ENCODE results near the gene EMILIN1.

EMILIN1 gene

DNA sequence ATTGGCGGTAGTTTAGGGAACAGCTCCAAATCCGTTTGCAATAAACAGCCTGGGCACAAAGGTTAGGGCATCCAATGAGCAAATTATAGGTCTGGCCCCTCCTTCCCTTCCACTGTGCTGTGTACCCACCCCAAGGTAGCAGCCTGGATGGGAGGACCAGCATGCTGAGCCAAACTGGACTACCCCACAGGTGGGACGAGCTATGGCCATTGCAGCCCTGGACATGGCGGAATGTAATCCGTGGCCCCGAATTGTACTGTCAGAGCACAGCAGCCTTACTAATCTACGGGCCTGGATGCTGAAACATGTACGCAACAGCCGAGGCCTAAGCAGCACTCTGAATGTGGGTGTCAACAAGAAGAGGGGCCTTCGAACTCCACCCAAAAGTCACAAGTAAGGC lies 20.2 kb upstream of the EMILIN1 start:
- no peak for ATAC-seq
- no peak for TF ChIP-seq ZC3H10 (CRISPR knock-in tag; IDR thresholded peaks at IDR 0.05)

- no peak for TF ChIP-seq ISL1 (CRISPR knock-in tag; IDR thresholded peaks at IDR 0.05)
- TF ChIP-seq, protein P1, sequence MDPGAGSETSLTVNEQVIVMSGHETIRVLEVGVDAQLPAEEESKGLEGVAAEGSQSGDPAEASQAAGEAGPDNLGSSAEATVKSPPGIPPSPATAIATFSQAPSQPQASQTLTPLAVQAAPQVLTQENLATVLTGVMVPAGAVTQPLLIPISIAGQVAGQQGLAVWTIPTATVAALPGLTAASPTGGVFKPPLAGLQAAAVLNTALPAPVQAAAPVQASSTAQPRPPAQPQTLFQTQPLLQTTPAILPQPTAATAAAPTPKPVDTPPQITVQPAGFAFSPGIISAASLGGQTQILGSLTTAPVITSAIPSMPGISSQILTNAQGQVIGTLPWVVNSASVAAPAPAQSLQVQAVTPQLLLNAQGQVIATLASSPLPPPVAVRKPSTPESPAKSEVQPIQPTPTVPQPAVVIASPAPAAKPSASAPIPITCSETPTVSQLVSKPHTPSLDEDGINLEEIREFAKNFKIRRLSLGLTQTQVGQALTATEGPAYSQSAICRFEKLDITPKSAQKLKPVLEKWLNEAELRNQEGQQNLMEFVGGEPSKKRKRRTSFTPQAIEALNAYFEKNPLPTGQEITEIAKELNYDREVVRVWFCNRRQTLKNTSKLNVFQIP (CRISPR knock-in tag; IDR thresholded peaks at IDR 0.05; ENCODE audit: borderline replicate concordance, low read depth), result no peak
- no peak for TF ChIP-seq ZC3H10 (CRISPR knock-in tag; IDR thresholded peaks at IDR 0.05)
- TF ChIP-seq, protein P2, sequence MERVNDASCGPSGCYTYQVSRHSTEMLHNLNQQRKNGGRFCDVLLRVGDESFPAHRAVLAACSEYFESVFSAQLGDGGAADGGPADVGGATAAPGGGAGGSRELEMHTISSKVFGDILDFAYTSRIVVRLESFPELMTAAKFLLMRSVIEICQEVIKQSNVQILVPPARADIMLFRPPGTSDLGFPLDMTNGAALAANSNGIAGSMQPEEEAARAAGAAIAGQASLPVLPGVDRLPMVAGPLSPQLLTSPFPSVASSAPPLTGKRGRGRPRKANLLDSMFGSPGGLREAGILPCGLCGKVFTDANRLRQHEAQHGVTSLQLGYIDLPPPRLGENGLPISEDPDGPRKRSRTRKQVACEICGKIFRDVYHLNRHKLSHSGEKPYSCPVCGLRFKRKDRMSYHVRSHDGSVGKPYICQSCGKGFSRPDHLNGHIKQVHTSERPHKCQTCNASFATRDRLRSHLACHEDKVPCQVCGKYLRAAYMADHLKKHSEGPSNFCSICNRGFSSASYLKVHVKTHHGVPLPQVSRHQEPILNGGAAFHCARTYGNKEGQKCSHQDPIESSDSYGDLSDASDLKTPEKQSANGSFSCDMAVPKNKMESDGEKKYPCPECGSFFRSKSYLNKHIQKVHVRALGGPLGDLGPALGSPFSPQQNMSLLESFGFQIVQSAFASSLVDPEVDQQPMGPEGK (CRISPR knock-in tag; IDR thresholded peaks at IDR 0.05; ENCODE audit: borderline replicate concordance), result no peak
- TF ChIP-seq TSHZ2 (CRISPR knock-in tag; IDR thresholded peaks at IDR 0.05), result no peak
- TF ChIP-seq CSRNP3 (CRISPR knock-in tag; IDR thresholded peaks at IDR 0.05), result no peak
- no peak for TF ChIP-seq TOX (CRISPR knock-in tag; IDR thresholded peaks at IDR 0.05; ENCODE audit: borderline replicate concordance)
- no peak; the same call in 1 of the 2 replicates for TF ChIP-seq GLIS3 (CRISPR knock-in tag; IDR thresholded peaks at IDR 0.05)
- no peak for TF ChIP-seq BACH2 (CRISPR knock-in tag; IDR thresholded peaks at IDR 0.05; ENCODE audit: borderline replicate concordance)
- TF ChIP-seq CSDC2 (CRISPR knock-in tag; IDR thresholded peaks at IDR 0.05), result no peak
- no peak for TF ChIP-seq SNAI2 (CRISPR knock-in tag; IDR thresholded peaks at IDR 0.05)
- TF ChIP-seq ZNF70 (CRISPR knock-in tag; IDR thresholded peaks at IDR 0.05), result no peak
- no peak for TF ChIP-seq ZNF8 (CRISPR knock-in tag; IDR thresholded peaks at IDR 0.05)
- no peak for TF ChIP-seq RARB (CRISPR knock-in tag; IDR thresholded peaks at IDR 0.05)
- TF ChIP-seq CREB5 (CRISPR knock-in tag; IDR thresholded peaks at IDR 0.05; ENCODE audit: low read depth), result no peak
- no peak for ATAC-seq
Measured at GRCh38 chr2:27059141-27059820, 19.1 kb upstream of the EMILIN1 start.

- TF ChIP-seq ISL1 (CRISPR knock-in tag; IDR thresholded peaks at IDR 0.05) (no peak), ZNF8 (CRISPR knock-in tag; IDR thresholded peaks at IDR 0.05) (no peak), OSR1 (CRISPR knock-in tag; IDR thresholded peaks at IDR 0.05) (no peak), CREB5 (CRISPR knock-in tag; IDR thresholded peaks at IDR 0.05; ENCODE audit: low read depth) (no peak), ZFP30 (CRISPR knock-in tag; IDR thresholded peaks at IDR 0.05) (no peak), ZNF70 (CRISPR knock-in tag; IDR thresholded peaks at IDR 0.05) (peak; percentile 74), CSRNP3 (CRISPR knock-in tag; IDR thresholded peaks at IDR 0.05) (no peak), SNAI2 (CRISPR knock-in tag; IDR thresholded peaks at IDR 0.05) (no peak)
- ATAC-seq, result no peak
Measured at GRCh38 chr2:27060323-27060722, 18.1 kb upstream of the EMILIN1 start.
